ENCODE data around the gene IL22. TPM values are rescaled to one million over a fixed set of nuclear protein-coding genes. Genes with fewer than 3 reads are reported as not detected.

The IL22 gene
- total and polyA plus RNA-seq, 2 of the 8 experiments (the other 6 are each of a cell fraction or from before 2014, with no cell fraction given), result not detected

DNA sequence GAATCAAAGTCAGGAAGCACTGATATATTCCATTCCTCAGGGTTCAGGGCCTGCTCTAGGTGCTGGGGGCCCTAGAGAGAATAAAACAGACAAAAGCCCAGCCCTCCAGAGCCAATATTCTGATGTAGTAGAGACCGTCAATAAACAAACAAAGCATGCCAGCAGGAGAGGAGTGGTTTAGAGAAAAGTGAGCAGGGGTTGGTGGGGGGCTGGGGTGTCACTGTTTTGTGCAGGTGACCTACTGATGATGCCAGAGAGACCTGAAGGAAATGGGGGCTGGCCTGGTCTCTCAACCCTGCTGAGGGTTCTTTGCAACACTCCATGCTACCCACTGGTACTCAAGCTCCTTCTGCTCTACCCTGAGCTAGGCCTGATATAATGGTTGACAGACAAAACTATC lies 54.3 kb downstream of the IL22 start:
- Histone ChIP-seq H2BK5ac (ENCODE audit: low read depth, low read length) (no peak overlapping the region), H4K20me1 (replicated peaks in 1 of 2; ENCODE audit: control insufficient read depth in 1 of 2, insufficient read depth in 2 of 2, low read length in 2 of 2) (no peaks in the 10 kb centered on the region), H3K56ac (replicated peaks; ENCODE audit: insufficient read length, low read depth, low read length) (no peak overlapping the region), H2AFZ (ENCODE audit: low read length) (peak overlapping the region; percentile 33; the same call in 1 of the 2 replicates), H2BK120ac (replicated peaks; ENCODE audit: low read depth, low read length) (no peak overlapping the region), H3K27me3 (replicated peaks in 1 of 4; ENCODE audit: control insufficient read depth in 3 of 4, extremely low read depth in 1 of 4, insufficient read depth in 3 of 4, low read length in 3 of 4) (no peaks in the 10 kb centered on the region), H3K23me2 (ENCODE audit: low read depth, low read length) (no peaks in the 10 kb centered on the region), H3K79me1 (ENCODE audit: low read depth, low read length) (no peaks in the 10 kb centered on the region), H3K9ac (replicated peaks in 1 of 4; ENCODE audit: extremely low read depth in 1 of 4, low read depth in 3 of 4, low read length in 3 of 4) (no peak overlapping the region), H2BK15ac (ENCODE audit: low read length) (no peak overlapping the region), H3K4me3 (ENCODE audit: extremely low read depth in 1 of 4, insufficient read depth in 2 of 4, low read depth in 3 of 4, low read length in 4 of 4) (no peak overlapping the region), H4K91ac (replicated peaks; ENCODE audit: insufficient read length, low read length) (no peak overlapping the region), H4K5ac (ENCODE audit: insufficient read length, low read depth, low read length) (no peak overlapping the region), H3K23ac (ENCODE audit: insufficient read length) (no peak overlapping the region), H2BK12ac (ENCODE audit: low read depth, low read length) (no peak overlapping the region), H3K4me1 (replicated peaks in 1 of 4; ENCODE audit: control insufficient read depth in 3 of 4, insufficient read depth in 4 of 4, low read length in 3 of 4) (peaks cover 0 to 6% (median 3%) of the 10 kb centered on the region in 4 experiments; a peak in 4 of 7 replicates), H3K4me2 (ENCODE audit: insufficient read depth in 1 of 2, low read depth in 2 of 2, low read length in 2 of 2) (0 out of 4 replicates have a peak overlapping the region, but pooled peaks have one; percentile 9 to 12), H3K27ac (ENCODE audit: low read depth, low read length) (no peak overlapping the region), H3K14ac (ENCODE audit: insufficient read length) (no peak overlapping the region), H3K9me3 (ENCODE audit: insufficient read depth in 2 of 2, low read depth in 1 of 2, low read length in 1 of 2) (no peaks in the 10 kb centered on the region), H4K8ac (ENCODE audit: extremely low read depth, insufficient read depth, low read length) (no peak overlapping the region), H3K18ac (ENCODE audit: extremely low read depth, low read length) (no peak overlapping the region), H2BK20ac (ENCODE audit: low read length) (no peak overlapping the region), H3K79me2 (ENCODE audit: control insufficient read depth in 1 of 2, insufficient read depth in 2 of 2, low read length in 2 of 2) (no peaks in the 10 kb centered on the region), H2AK5ac (ENCODE audit: low read depth, low read length) (no peak overlapping the region), H3K36me3 (ENCODE audit: control insufficient read depth in 2 of 4, insufficient read depth in 4 of 4, low read length in 3 of 4) (no peaks in the 10 kb centered on the region), H3K4ac (replicated peaks; ENCODE audit: insufficient read length, low read depth, low read length) (no peak overlapping the region)
- WGBS, 2 experiments (ENCODE audit: extremely low coverage in 1 of 2, insufficient coverage in 1 of 2, insufficient read length in 1 of 2, insufficient replicate concordance in 2 of 2, low coverage in 1 of 2, low lambda C conversion rate in 2 of 2, missing lambda C conversion rate in 1 of 2), result 75% methylated on average over 1 of the region's 1 CpG; no CpG with 5 or more reads in 1 of the 2 experiments
- no peak for TF ChIP-seq EZH2 (IDR thresholded peaks at IDR 0.05; ENCODE audit: low read depth, low read length, severe bottlenecking)
- TF ChIP-seq CREB1 (IDR thresholded peaks at IDR 0.05), result no peak
- no peak for TF ChIP-seq BRCA1 (IDR thresholded peaks at IDR 0.05; ENCODE audit: low read depth, low read length)
- no peak for TF ChIP-seq YY1 (IDR thresholded peaks at IDR 0.05; ENCODE audit: low read depth, low read length)
- TF ChIP-seq TAF1 (IDR thresholded peaks at IDR 0.05; ENCODE audit: low read depth, low read length), result no peak
- TF ChIP-seq POLR2A (IDR thresholded peaks at IDR 0.05; ENCODE audit: control extremely low read depth in 1 of 2, low read depth in 2 of 2, low read length in 2 of 2), result no peak
- TF ChIP-seq, protein P1, sequence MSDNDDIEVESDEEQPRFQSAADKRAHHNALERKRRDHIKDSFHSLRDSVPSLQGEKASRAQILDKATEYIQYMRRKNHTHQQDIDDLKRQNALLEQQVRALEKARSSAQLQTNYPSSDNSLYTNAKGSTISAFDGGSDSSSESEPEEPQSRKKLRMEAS (IDR thresholded peaks at IDR 0.05), result no peak
- FAIRE-seq, result no peak
- no peak for DNase-seq (ENCODE audit: low read depth in 1 of 2, low spot score in 2 of 2)
- CTCF ChIA-PET (ENCODE audit: partially characterized antibody), result interaction anchor here (1.2 kb wide), 2 partner anchors 14 to 131 kb away, joined by 3 read pairs; no protein-coding TSS in a partner anchor
- POLR2A ChIA-PET (ENCODE audit: partially characterized antibody), result no interaction called here
